CD1c-positive myeloid dendritic cell (primary cell): ENCODE measurements around the gene CDC14A.
A peak's percentile ranks its signal among the peaks of the same experiment; 100 is the strongest.

Experiments
- DNase-seq: peaks from one replicate; pipeline ENCODE4 v3.0.0-alpha.2; 2016; ENCODE audit errors: extremely low spot score

Gene CDC14A

GRCh38 chr1:100494393-100495084 lies 142.2 kb downstream of the CDC14A start:
- DNase-seq: no peak

DNA sequence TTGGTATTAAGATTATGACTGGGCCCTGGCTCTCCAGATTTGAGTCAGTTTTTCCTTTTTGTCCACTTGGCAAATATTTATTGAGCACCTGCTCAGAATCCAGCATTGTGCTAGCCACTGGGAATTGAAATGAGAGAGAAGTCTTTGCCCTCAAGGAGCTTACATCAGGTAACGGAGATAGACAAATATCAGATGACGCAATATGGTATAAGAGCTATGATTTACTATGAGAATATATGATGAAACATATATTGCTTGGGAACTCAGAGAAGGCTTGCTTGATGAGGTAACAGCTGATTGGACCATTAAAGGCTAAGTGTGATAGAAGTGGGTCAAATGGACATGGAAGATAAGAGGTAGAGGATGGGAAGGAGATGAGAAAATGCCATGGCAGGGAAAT lies 144.6 kb downstream of the CDC14A start:
- no peak for DNase-seq

DNA sequence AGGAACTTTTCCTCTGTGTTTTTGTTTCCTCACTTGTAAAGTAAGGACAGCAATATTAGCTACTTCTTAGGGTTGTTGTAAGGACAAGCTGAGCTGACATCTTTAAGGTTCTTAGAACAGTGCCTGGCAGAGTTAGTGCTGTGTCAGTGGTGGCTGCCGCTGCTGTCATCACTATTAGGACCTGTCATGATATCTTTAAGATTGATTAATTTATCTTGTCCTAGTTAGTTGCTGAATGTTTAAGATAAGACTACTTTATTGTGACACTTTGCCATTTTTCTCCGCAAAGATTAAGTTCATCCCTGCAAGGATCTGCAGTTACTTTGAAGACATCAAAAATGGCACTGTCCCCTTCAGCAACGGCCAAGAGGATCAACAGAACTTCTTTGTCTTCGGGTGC lies 145.5 kb downstream of the CDC14A start:
- DNase-seq: no peak

GRCh38 chr1:100499194-100499811 lies 147.0 kb downstream of the CDC14A start:
- no peak for DNase-seq

GRCh38 chr1:100502052-100502792 lies 149.9 kb downstream of the CDC14A start:
- no peak for DNase-seq

GRCh38 chr1:100506217-100506616 lies 153.9 kb downstream of the CDC14A start:
- no peak for DNase-seq

DNA sequence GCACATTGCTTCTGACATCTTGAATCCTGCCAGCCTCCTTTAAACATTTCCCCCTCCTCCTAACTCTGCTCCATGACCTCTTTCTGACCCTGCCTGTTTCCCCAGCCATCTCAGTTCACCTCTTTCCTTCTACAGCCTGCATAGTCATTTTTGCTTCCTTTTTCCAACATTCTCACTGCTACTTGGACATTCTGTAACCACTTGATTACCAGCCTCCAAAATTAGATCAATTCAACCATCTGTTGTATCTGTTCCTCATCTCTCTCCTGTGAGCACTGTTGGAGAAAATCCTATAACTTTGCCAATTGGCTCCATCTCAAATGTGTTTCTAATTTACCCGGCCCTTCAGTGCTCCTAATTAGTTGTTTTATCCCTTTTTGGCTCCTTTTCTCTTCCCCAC lies 158.1 kb downstream of the CDC14A start:
- peak; percentile 21 for DNase-seq

DNA sequence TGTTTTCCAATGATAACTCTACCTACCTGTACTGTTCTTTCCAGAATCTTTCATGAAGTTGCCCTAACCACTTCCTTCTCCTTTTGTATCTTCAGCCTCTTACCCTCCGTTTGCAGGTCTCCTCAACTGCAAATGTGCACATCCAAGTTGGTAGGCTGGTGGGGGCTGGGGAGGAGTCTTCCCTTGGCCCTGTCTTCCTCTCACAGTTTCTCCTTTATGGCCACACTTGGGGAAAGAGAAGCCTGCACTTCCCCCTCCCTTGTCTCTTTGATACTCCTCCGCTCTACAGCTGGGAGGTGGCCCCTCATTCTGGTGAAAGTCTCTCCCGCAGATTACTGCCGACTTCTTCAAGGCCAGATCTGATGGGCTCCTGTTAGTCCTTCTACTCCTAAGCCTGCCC lies 158.8 kb downstream of the CDC14A start:
- DNase-seq: peak; percentile 14

DNA sequence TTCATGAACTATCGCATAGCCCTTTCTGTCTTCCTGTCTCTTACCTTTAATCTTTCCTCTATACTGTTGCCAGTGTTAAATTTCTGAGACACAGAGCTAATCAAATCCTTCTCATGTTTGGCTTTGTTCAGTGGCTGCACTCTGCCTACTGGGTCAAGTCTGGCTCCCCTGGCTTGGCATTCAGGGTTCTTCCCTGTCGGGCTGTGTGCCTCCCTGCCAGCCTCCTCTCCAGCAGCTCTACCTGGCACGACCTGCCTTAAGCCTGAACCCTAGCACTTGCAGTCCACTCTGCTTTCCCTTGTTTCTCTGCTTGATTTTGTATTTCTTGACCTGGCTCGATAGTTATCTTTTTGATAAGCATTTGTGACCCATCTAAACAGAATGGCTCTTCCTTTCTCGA lies 159.5 kb downstream of the CDC14A start:
- no peak for DNase-seq

DNA sequence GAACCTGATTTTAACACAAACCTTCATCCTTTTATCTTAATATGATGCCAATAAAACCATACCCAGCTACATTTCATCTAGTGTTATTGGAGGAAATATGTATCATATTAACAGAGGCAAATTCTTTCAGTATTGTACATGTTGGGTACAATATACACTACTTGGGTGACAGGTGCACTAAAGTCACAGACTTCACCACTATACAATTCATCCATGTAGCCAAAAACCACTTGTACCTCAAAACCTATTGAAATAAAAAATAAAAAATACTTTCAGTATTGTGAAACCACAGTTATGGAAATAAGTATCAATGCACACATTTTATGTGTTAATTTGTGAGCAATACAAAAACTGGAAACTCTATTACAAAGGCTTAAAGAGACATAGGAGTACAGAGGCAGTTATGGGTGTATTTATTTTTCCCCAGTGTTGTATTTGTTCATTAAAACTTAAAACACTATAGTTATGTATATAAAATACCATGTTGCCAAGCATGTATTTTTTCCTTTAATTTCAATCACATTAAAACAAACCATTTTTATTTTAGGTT lies 160.6 kb downstream of the CDC14A start:
- DNase-seq: no peak

DNA sequence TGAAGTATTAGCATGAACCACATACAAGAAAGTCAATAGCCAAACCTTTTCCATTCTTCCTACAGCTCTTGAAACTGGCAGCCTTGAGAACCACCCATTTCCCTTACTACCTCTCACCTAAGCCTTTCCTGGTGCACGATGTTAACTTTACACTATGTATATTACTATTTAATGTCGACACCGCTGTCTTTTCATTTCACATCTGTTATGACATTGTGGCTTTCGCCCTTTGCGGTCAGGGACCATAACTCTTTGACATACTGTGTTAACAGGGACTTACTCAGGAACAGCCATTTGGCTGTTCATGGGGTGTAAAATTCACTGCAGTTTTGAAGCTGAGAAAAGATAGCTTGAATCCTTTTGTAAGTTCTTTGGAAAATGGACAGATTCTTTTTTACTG lies 164.6 kb downstream of the CDC14A start:
- no peak for DNase-seq

- no peak for DNase-seq
These were observed 165.2 kb downstream of the CDC14A start for GRCh38 chr1:100517515-100517914.

DNA sequence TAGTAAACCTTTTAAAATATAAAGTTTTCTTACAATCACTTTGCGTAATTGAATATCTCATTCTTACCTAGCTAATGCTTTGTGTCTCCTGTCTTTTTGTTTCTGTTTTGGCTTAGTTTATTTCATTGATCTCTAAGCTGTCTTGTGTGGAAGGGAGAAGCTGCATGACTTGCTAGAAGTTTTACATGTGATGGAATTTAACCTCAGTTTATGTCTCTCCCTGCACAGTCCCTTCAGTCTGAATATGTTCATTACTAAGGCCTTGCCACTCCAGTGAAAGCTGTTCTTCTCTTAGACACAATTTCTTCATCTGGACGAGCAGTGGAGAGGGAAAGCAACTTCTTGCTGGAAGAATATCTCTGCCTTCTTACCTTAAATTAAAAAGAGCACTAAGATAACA lies 165.7 kb downstream of the CDC14A start:
- DNase-seq: no peak

DNA sequence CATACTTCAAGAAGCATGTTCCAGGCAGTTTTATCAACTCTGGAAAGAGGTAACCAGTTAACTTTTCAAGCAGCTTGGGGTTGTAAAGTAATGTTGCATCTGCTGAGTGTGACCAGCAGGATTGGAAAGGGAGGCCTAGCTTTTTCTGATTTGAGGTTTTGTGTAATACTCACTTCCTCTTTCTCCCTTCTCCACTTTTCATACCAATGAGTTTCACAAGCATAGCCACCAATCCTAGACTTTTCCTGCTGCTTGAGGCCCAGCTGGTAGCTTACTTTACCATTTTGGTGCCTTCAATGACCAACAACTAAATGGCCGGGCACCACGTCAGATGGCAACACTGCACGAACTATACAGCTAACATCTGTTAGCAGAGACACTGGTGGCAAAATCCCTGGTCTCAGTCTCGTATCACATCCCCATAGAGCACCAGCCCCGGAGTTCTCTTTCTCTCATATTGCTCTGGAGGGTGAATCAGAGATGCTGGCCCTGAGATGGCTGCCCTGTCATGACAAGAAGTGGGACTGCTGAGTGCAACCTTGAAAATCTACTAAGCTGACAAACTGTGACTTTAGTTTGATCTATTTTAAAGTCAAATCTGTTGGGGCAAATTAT lies 170.8 kb downstream of the CDC14A start:
- peak; percentile 75 for DNase-seq

GRCh38 chr1:100524355-100524754 lies 172.0 kb downstream of the CDC14A start:
- DNase-seq: no peak

GRCh38 chr1:100526894-100527293 lies 174.6 kb downstream of the CDC14A start:
- no peak for DNase-seq

- DNase-seq: no peak
These were observed 176.6 kb downstream of the CDC14A start for GRCh38 chr1:100528871-100529270.

DNA sequence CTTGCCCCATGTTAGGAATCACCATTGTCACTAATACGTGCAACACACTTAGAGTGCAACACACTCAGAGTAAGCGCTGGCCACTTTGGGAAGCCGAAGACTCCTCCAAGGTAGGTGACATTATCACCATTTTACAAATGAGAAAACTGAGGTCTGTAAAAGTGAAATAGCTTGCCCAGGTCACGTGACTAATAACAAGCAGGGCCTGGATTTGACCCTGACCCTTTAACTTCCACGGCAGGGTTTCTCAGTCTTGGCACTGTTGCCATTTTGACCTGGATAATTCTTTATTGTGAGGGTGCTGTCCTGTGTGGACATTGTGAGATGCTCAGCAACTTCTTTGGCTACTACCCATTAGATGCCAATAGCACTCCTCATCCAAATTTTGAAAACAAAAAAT lies 177.8 kb downstream of the CDC14A start:
- no peak for DNase-seq

DNA sequence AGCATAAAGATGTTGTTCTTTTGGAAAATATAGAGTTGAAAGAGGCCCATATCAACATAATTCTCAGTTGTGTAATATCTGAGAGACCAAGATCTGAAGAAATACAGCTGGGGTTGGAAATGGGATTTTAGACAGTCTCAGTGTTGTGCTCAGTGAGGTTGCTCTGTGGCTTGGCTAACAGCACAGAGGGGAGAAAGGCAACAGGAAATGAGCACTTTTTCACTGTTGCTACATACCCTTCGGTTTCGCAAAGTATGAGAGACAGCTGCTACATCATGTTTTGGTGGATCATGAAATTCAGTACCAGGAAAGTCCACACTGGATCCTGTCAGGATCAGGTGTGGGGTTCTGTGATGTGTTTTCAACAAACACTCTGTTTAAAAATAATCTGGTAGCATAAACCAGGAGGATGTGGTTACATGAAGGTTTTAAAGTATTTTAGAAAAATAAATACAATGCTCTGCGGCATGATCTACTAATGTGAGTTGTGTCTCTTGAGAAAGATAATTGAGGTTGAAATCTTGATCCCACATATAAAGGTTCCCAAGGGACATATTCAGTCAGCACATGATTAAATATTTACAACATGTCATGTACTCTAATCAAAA lies 178.7 kb downstream of the CDC14A start:
- DNase-seq: peak; percentile 80

DNA sequence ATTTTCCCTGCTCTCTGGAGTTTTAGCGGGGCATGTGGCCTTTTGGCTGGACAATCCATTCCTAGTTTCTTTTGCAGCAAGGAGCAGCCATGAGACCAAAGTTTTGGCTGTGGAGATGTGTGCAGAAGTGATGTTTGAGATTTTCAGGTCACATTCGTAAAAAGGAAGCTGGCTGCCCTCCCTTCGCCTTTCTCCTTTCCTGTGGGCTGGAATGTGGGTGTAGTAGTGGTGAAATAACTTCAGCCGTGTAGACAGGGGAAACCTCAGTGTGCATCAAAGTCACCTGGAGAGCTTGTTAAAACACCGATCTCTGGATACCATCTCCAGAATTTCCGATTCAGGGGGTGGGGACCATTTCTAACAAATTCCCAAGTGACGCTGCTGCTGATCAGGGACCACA lies 180.3 kb downstream of the CDC14A start:
- peak; percentile 66 for DNase-seq

DNA sequence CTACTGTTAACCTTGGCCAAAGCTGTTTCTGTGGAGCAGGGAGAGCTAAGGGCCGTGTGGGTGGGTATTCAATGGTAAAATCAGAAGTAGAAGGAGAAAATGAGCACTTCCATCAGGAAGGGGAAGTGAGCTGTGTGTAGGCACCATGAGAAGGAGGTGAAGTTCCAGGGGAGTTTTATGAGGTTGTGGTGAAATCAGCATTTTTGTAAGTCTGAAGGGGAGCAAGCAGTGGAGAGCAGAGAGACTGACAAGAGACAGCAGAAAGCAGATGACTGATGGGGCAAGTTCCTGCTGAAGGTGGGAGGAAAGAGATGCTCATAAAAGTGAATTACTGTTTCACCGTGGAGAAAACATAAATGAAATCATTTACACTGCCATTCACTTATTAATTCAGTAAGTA lies 183.0 kb downstream of the CDC14A start:
- DNase-seq: peak; percentile 79

DNA sequence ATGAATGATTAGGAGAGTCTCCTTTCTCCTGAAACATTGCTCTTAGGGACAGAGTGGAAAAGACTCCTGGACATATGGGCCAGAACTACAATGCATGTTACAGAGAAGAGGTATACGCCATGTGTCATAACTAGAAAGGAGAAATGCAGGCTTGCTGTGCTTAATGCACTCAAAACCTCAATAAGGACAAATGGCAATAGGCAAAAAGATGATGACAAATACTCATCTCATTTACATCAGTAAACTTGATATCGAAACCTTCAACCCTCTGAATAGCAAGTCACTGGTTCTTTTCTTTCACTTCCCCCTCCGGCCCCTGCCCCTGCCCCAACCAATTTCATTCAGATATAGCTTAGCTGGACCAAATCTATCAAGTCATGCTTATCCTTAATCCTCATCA lies 183.7 kb downstream of the CDC14A start:
- DNase-seq: peak; percentile 74
